Endothelial cell of umbilical vein (primary cell): Measurements from ENCODE around the gene EIF2S2. TPM values are rescaled to one million over a fixed set of nuclear protein-coding genes. Genes with fewer than 3 reads are reported as not detected.

ENCODE experiments used
- BruUV-seq: library from RNA; stranded (reverse); fragments of 400-500 nt; replicated peaks from 2 replicates; lab custom pipeline; 2021; lab: Mats Ljungman, UMichigan
- CTCF ChIA-PET: fragments of 300-600, 350-600 bp; sonication (Branson Sonifier 250); formaldehyde crosslinking; loops from one replicate; lab custom pipeline; 2021; ENCODE audit warnings: antibody characterized with exemption, inconsistent platforms; lab: Charles Lee
- POLR2A ChIA-PET: fragments of 300-600, 350-600 bp; sonication (Branson Sonifier 250); formaldehyde crosslinking; loops from one replicate; lab custom pipeline; 2021; ENCODE audit warnings: antibody characterized with exemption, inconsistent platforms; lab: Charles Lee
- DNase-seq: peaks from one replicate; pipeline ENCODE4 v3.0.0-alpha.2; 2011; ENCODE audit warnings: low read depth, low spot score
- FAIRE-seq: peaks from 2 replicates; lab custom pipeline; 2011; peaks lifted over from hg19 to GRCh38; lab: Jason Lieb, UNC
- H2AFZ ChIP-seq: 2 replicates; pipeline ENCODE4 v1.6.0; 2012; ENCODE audit warnings: low read depth, low read length, control low read depth, inconsistent platforms
- H3K27ac ChIP-seq: 2 replicates; pipeline ENCODE4 v1.5.1; 2011; ENCODE audit warnings: low read depth, mild to moderate bottlenecking, control low read depth, low read length, moderate library complexity; ENCODE audit not compliant: insufficient read depth
- H3K27me3 ChIP-seq, 2 experiments: 2 replicates each; pipeline versions ENCODE4 v1.6.0 to v1.6.1; 2011; ENCODE audit warnings: low read length in 2 of 2, mixed read lengths in 1 of 2; ENCODE audit not compliant: control insufficient read depth in 2 of 2, insufficient read depth in 2 of 2
- H3K36me3 ChIP-seq, 2 experiments: 2 replicates in 1 of 2; 3 replicates in 1 of 2; pipeline ENCODE4 v1.5.1; 2011; ENCODE audit warnings: low read length in 2 of 2, mild to moderate bottlenecking in 1 of 2, moderate library complexity in 1 of 2; ENCODE audit not compliant: control insufficient read depth in 2 of 2, insufficient read depth in 2 of 2; ENCODE audit errors: extremely low read depth in 1 of 2
- H3K4me1 ChIP-seq: 3 replicates; pipeline ENCODE4 v1.5.1; 2011; ENCODE audit warnings: mild to moderate bottlenecking, low read length; ENCODE audit not compliant: control insufficient read depth, insufficient read depth; ENCODE audit errors: extremely low read depth
- H3K4me2 ChIP-seq: 2 replicates; pipeline ENCODE4 v1.6.1; 2011; ENCODE audit warnings: low read length, control low read depth, mixed read lengths; ENCODE audit not compliant: insufficient read depth
- H3K4me3 ChIP-seq, 3 experiments: fragments of 200-600 bp in 1 of 3; sonication (generic), shearing (Covaris generic) in 1 of 3; replicated peaks in 1 of 3; 2 replicates each; pipeline ENCODE4 v1.5.1; 2011 to 2016; ENCODE audit warnings: control low read depth in 3 of 3, low read length in 3 of 3, mild to moderate bottlenecking in 2 of 3, inconsistent platforms in 1 of 3, low read depth in 1 of 3, moderate library complexity in 1 of 3; ENCODE audit not compliant: insufficient read depth in 1 of 3
- H3K79me2 ChIP-seq: 2 replicates; pipeline ENCODE4 v1.6.0; 2012; ENCODE audit warnings: low read length, inconsistent platforms; ENCODE audit not compliant: control insufficient read depth, insufficient read depth
- H3K9ac ChIP-seq: replicated peaks from 2 replicates; pipeline ENCODE3; 2011; ENCODE audit warnings: low read length, control low read depth; ENCODE audit not compliant: insufficient read depth; ENCODE audit errors: extremely low read depth
- H3K9me1 ChIP-seq: replicated peaks from 3 replicates; pipeline ENCODE4 v1.6.0; 2011; ENCODE audit warnings: mild to moderate bottlenecking, low read length; ENCODE audit not compliant: control insufficient read depth, insufficient read depth; ENCODE audit errors: extremely low read depth
- H3K9me3 ChIP-seq: replicated peaks from 2 replicates; pipeline ENCODE4 v1.5.1; 2012; ENCODE audit warnings: low read length, inconsistent platforms; ENCODE audit not compliant: control insufficient read depth, insufficient read depth
- H4K20me1 ChIP-seq: replicated peaks from 2 replicates; pipeline ENCODE3; 2011; ENCODE audit warnings: mild to moderate bottlenecking, low read length; ENCODE audit not compliant: control insufficient read depth, insufficient read depth; ENCODE audit errors: extremely low read depth
- CTCF ChIP-seq, 2 donors: IDR thresholded peaks; 1 replicate in 1 of 2; 2 replicates in 1 of 2; pipeline ENCODE4 v1.5.1; 2011; ENCODE audit warnings: low read length in 2 of 2, mild to moderate bottlenecking in 2 of 2, moderate library complexity in 2 of 2, control low read depth in 1 of 2, inconsistent platforms in 1 of 2, low read depth in 1 of 2; ENCODE audit not compliant: insufficient read depth in 1 of 2; ENCODE audit errors: extremely low read depth in 1 of 2
- EZH2 ChIP-seq: IDR thresholded peaks from 2 replicates; pipeline ENCODE4 v1.6.1; 2012; ENCODE audit warnings: borderline replicate concordance, low read depth, mild to moderate bottlenecking, moderate library complexity, low read length, inconsistent platforms; ENCODE audit not compliant: severe bottlenecking
- GATA2 ChIP-seq: IDR thresholded peaks from 2 replicates; pipeline ENCODE4 v1.7.0; 2011; ENCODE audit warnings: low read depth, mild to moderate bottlenecking, moderate library complexity, mixed read lengths, low read length; ENCODE audit not compliant: insufficient read length, insufficient read depth
- JUN ChIP-seq: IDR thresholded peaks from 2 replicates; pipeline ENCODE4 v1.6.1; 2011; ENCODE audit warnings: borderline replicate concordance, low read depth; ENCODE audit not compliant: insufficient read length, insufficient read depth
- MAX ChIP-seq: IDR thresholded peaks from 2 replicates; pipeline ENCODE4 v1.6.1; 2011; ENCODE audit not compliant: insufficient read depth, insufficient read length
- MYC ChIP-seq: IDR thresholded peaks from one replicate; pipeline ENCODE4 v1.6.1; 2011; ENCODE audit warnings: mild to moderate bottlenecking, low read depth, low read length
- POLR2A ChIP-seq: IDR thresholded peaks from 2 replicates; pipeline ENCODE4 v1.6.1; 2012; ENCODE audit warnings: low read depth, mild to moderate bottlenecking, control low read depth, low read length
- POLR2AphosphoS5 ChIP-seq: IDR thresholded peaks from 2 replicates; pipeline ENCODE4 v1.6.1; 2012; ENCODE audit warnings: low read depth, mild to moderate bottlenecking, control low read depth, low read length, moderate library complexity; ENCODE audit not compliant: insufficient read depth
- dilution Hi-C: fragments of 300-500 bp; cut with MboI; formaldehyde crosslinking; loops from one replicate; pipeline ENCODE4 v1.15.0; 2019; ENCODE audit warnings: low sequenced_read_pairs; ENCODE audit not compliant: extremely low pct_ligation_motif_present
- intact Hi-C: fragments of 100-400 bp; cut with micrococcal nuclease; formaldehyde crosslinking; loops from one replicate; pipeline ENCODE4 v1.10.0; 2022
- polyA plus RNA-seq, 4 experiments: library from polyadenylated mRNA; depleted of rRNA in 3 of 4; stranded (reverse) in 3 of 4; unstranded in 1 of 4; fragments of >200 nt; gene quantifications; 2 replicates each; pipeline versions ENCODE4 v1.2.1 to v1.2.3, GENCODE V29; 2011 to 2012; ENCODE audit warnings: missing spikeins in 1 of 4
- total RNA-seq: library from RNA; stranded (reverse); gene quantifications from 2 replicates; pipeline ENCODE4 v1.2.3, GENCODE V29; 2021

The EIF2S2 gene
- total and polyA plus RNA-seq, 2 donors (not counting 3 experiments of a cell fraction or from before 2014, with no cell fraction given), result 38.8 to 99.3 TPM

GRCh38 chr20:34112600-34113101 lies 608 bp upstream of the EIF2S2 start:
- TSS peak; percentile 71 for BruUV-seq
- peaks cover 10% of the 10 kb centered on the region for H4K20me1 ChIP-seq
- intact Hi-C loops (loop anchor here (1.0 to 2.0 kb wide), 2 partner anchors 16 to 119 kb away; partner anchors contain the start of gene RALY), dilution Hi-C loops (no loop called here)
- peaks cover 44% of the 10 kb centered on the region for H3K79me2 ChIP-seq
- peak overlapping the region; percentile 27 for H3K27ac ChIP-seq
- POLR2A ChIA-PET, result interaction anchor here (0.6 to 1.8 kb wide), 12 partner anchors 8 to 302 kb away, joined by 3 to 13 read pairs (median 4); partner anchors contain the start of genes CHMP4B and RALY
- FAIRE-seq (no peak), DNase-seq (peak; percentile 76)
- H3K4me1 ChIP-seq, result peaks cover 23% of the 10 kb centered on the region
- no peaks in the 10 kb centered on the region for H3K9me3 ChIP-seq
- H3K4me2 ChIP-seq, result peak overlapping the region; percentile 92
- CTCF ChIA-PET, result interaction anchor here (0.9 to 2.3 kb wide), 9 partner anchors 9 to 323 kb away, joined by 3 to 15 read pairs (median 5); no protein-coding TSS in a partner anchor
- peaks cover 0 to 6% of the 10 kb centered on the region in 2 experiments for H3K36me3 ChIP-seq
- no peaks in the 10 kb centered on the region for H3K27me3 ChIP-seq
- peak overlapping the region; percentile 94 for H2AFZ ChIP-seq
- peak overlapping the region; percentile 47 to 93 (median 72) for H3K4me3 ChIP-seq
- H3K9ac ChIP-seq, result peak overlapping the region; percentile 50
- H3K9me1 ChIP-seq, result no peaks in the 10 kb centered on the region
- no peak for TF ChIP-seq MYC
- no peak for TF ChIP-seq JUN
- TF ChIP-seq GATA2, result peak; percentile 35

- no TSS peak for BruUV-seq
These were observed 1.1 kb downstream of the EIF2S2 start for GRCh38 chr20:34110745-34111641.

More at GRCh38 chr20:34110745-34111641, 1.1 kb downstream of the EIF2S2 start:
- Histone ChIP-seq H3K79me2 (peaks cover 60% of the 10 kb centered on the region), H4K20me1 (peaks cover 13% of the 10 kb centered on the region), H3K9ac (peak overlapping the region; percentile 83), H3K9me1 (no peaks in the 10 kb centered on the region), H3K27me3 (no peaks in the 10 kb centered on the region), H2AFZ (no peak overlapping the region), H3K4me1 (peaks cover 27% of the 10 kb centered on the region), H3K27ac (peak overlapping the region; percentile 78), H3K36me3 (peaks cover 0 to 6% of the 10 kb centered on the region in 2 experiments), H3K9me3 (no peaks in the 10 kb centered on the region), H3K4me2 (peak overlapping the region; percentile 97), H3K4me3 (peak overlapping the region; percentile 69 to 95 (median 93))
- POLR2A ChIA-PET, result interaction anchor here (1.6 to 1.8 kb wide), 3 partner anchors 8 to 299 kb away, joined by 4 to 13 read pairs (median 7); partner anchors contain the start of gene RALY
- CTCF ChIA-PET, result no interaction called here
- dilution Hi-C loops (no loop called here), intact Hi-C loops (loop anchor here (1.0 kb wide), 1 partner anchor 300 kb away; the partner anchor contains the start of gene CHMP4B)
- DNase-seq (peak; percentile 62), FAIRE-seq (peak; percentile 77)
- no peak for TF ChIP-seq POLR2AphosphoS5
- TF ChIP-seq MAX, result no peak
- TF ChIP-seq POLR2A, result peak; percentile 5
- TF ChIP-seq EZH2, result no peak
- TF ChIP-seq GATA2, result no peak
- TF ChIP-seq CTCF (IDR thresholded peaks at IDR 0.05; ENCODE audit: extremely low read depth in 1 of 2, insufficient read depth in 1 of 2, low read depth in 1 of 2, low read length in 2 of 2), result no peak
- no peak for TF ChIP-seq MYC
